ENCODE measurements around the gene TEX261.

DNA sequence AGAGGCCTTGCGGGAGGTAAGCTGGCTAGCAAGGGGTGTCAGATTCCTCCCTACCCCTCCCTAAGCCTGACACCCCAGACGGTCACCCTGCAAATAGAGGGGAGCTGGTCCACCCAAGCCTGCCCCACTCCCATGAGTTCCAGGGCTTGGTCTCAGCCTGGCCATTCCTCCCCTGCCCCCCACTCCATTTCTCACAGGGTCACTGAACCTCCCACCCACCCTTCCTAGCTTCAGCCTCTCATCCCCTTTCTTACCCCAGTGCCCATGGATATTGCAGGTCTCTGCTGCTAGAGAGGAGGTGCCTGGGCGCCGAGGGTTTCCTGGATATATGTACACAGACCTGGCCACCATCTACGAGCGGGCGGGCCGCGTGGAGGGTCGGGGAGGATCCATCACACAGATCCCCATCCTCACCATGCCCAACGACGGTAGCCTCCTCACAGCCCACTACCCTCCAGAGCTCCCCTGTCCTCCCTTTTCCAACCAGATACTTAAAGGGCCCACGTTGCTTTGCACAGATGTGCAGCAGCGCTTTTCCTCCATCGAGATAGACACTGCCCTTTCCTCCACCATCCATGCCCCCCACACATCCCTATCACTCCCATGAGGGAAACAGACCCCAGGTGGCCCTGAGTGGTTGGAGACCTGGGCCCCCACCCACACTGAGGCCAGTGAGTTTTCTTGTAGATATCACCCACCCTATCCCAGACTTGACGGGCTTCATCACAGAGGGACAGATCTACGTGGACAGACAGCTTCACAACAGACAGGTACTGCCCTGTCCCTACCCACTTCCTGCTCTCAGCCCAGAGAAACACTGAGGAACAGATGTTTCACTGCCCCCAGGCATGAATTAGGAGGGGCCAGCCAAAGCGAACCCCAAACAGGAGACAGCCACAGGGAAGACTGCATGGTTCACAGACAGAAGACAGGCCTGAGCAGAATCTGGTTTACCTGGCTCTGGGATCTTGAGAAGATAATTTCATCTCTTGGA is 31.5 kb downstream of the TEX261 start:
- TF ChIP-seq, protein P1, sequence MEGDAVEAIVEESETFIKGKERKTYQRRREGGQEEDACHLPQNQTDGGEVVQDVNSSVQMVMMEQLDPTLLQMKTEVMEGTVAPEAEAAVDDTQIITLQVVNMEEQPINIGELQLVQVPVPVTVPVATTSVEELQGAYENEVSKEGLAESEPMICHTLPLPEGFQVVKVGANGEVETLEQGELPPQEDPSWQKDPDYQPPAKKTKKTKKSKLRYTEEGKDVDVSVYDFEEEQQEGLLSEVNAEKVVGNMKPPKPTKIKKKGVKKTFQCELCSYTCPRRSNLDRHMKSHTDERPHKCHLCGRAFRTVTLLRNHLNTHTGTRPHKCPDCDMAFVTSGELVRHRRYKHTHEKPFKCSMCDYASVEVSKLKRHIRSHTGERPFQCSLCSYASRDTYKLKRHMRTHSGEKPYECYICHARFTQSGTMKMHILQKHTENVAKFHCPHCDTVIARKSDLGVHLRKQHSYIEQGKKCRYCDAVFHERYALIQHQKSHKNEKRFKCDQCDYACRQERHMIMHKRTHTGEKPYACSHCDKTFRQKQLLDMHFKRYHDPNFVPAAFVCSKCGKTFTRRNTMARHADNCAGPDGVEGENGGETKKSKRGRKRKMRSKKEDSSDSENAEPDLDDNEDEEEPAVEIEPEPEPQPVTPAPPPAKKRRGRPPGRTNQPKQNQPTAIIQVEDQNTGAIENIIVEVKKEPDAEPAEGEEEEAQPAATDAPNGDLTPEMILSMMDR (IDR thresholded peaks at IDR 0.05; ENCODE audit: insufficient read depth, low read length, poor library complexity, severe bottlenecking), result no peak
- no peak for TF ChIP-seq EZH2phosphoT487 (conservative IDR thresholded peaks at IDR 0.05; ENCODE audit: low read length)
